Dendritic cell treated with granulocyte-macrophage colony-stimulating factor and Interleukin-4, amounts not matched to agents 40 ng/mL and 50 ng/mL, for 4 days (primary cell): ENCODE data around the gene RAB6B.

Source experiments
- H3K27ac Mint-ChIP-seq: one replicate; pipeline ENCODE4 v1.8.0; 2022; ENCODE audit warnings: mild to moderate bottlenecking, mixed read lengths
- H3K27me3 Mint-ChIP-seq: one replicate; pipeline ENCODE4 v1.8.0; 2022; ENCODE audit warnings: mild to moderate bottlenecking, mixed read lengths
- H3K36me3 Mint-ChIP-seq: one replicate; pipeline ENCODE4 v1.8.0; 2022; ENCODE audit warnings: low read depth, mixed read lengths
- H3K4me1 Mint-ChIP-seq: one replicate; pipeline ENCODE4 v1.8.0; 2022; ENCODE audit warnings: low read depth, mixed read lengths
- H3K4me3 Mint-ChIP-seq: one replicate; pipeline ENCODE4 v1.8.0; 2022; ENCODE audit warnings: mild to moderate bottlenecking, moderate library complexity, mixed read lengths
- H3K9me3 Mint-ChIP-seq: one replicate; pipeline ENCODE4 v1.8.0; 2022; ENCODE audit warnings: mixed read lengths
- intact Hi-C: fragments of 100-400 bp; cut with micrococcal nuclease; formaldehyde crosslinking; loops from one replicate; pipeline ENCODE4 v1.15.0; 2022

RAB6B gene

DNA sequence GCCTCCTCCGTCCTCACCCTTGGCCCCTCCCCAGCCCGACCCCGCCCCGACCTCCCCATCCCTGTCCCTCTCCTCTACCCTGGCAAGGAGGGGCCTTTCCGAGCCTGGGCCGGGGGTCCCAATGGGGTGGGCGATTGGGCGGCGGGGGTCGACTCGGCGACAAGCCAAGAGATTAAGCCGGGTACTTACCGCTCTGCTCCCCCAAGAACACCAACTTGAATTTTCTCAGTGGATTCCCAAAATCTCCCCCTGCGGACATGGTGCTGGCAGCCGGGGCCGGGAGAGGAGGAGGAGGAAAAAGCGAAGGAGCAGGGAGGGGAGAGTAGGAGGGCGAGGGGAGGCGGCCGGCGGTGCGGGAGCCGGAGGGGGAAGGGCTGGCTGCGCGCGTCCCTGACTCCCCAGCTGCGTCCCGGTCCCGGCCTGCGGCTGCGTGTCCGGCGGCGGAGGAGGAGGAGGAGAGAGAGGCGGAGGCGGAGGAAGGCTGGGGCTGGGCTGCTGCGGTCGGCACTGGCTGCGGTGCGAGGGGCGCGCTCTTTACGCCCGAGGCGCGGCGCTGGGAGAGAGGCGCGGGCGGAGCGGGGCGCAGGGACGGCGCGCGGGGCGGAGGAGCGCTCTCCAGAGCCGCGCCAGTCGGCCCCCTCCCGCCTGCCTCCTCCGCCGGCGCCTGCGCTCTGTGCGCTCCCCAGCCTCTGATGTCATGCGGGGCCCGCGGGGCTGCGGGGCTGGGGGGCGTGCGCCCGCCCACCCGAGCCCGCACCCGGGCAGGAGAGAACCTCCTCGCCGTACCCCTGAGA lies at the start of gene RAB6B:
RAB6B (minus strand) TSS at position 675 of the 794 bp plus-strand sequence; CDS start at position 259, 416 bp downstream.
- Mint-ChIP-seq H3K36me3 (no peaks in the 10 kb centered on the region), H3K4me1 (peaks cover 10% of the 10 kb centered on the region), H3K27me3 (peaks cover 62% of the 10 kb centered on the region), H3K27ac (no peak within 1 kb of the TSS), H3K4me3 (peak within 1 kb of the TSS; percentile 56), H3K9me3 (no peaks in the 10 kb centered on the region)
- intact Hi-C loops = no loop called here

DNA sequence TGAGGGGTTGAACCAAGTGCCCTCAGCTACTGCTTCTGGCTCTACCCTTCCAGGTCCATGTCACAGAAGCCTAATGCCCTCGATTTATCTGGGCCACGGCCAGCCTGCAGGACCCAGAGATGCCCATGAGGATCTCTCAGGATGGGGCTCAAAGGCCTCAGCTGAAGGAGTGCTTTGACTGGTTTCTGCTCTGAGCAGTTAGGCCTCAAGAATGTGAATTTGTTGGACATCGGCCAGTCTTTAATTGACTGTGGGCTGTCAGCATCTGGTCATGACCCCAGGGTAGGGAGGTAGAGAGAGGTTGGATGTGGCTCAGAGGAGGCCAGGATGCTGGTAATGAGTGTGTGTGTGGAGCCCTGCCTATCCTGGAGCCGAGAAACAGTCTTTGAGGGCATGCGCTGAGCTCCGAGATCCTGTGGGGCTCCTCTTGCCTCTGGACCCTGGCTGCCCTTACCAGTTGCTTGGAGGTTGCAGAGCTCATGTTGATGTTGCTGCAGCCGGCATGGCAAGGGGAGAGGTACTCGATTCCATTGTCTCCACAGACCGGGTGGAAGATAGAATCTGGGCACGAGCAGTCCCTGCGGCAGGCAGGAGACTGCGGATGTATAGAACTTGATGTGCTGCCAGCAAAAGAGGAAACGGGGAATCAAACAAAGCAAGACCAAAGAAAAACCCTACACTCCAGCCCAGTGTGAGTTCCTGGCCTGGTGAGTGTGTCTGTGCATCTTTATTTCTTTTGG lies 49.1 kb upstream of the RAB6B start:
- Mint-ChIP-seq H3K27me3 (peaks cover 6% of the 10 kb centered on the region), H3K4me3 (no peak overlapping the region), H3K9me3 (no peaks in the 10 kb centered on the region), H3K36me3 (no peaks in the 10 kb centered on the region), H3K4me1 (peaks cover 15% of the 10 kb centered on the region), H3K27ac (no peak overlapping the region)
- intact Hi-C loops = no loop called here

DNA sequence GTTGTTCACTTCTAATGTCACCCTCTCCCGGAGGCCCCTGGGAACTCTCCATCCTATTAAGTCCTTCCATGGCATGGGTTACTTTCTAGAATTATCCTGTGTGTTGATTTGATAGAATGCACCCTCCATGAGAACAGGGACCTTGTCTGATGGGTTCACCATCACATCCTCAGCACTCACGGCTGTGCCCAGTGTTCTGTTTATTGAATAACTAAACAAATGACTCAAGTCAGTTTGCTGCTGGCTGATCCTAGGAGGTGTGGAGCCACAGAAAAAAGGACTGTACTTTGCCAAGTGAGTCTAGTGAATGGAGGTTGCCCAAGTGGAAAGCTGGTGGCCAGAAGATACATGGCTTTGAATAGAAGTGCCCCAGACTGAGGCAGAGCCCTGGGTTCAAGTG lies 48.5 kb upstream of the RAB6B start:
- Mint-ChIP-seq H3K9me3 (no peaks in the 10 kb centered on the region), H3K36me3 (no peaks in the 10 kb centered on the region), H3K27ac (no peak overlapping the region), H3K4me3 (no peak overlapping the region), H3K4me1 (peaks cover 15% of the 10 kb centered on the region), H3K27me3 (peaks cover 6% of the 10 kb centered on the region)
- intact Hi-C loops = no loop called here

DNA sequence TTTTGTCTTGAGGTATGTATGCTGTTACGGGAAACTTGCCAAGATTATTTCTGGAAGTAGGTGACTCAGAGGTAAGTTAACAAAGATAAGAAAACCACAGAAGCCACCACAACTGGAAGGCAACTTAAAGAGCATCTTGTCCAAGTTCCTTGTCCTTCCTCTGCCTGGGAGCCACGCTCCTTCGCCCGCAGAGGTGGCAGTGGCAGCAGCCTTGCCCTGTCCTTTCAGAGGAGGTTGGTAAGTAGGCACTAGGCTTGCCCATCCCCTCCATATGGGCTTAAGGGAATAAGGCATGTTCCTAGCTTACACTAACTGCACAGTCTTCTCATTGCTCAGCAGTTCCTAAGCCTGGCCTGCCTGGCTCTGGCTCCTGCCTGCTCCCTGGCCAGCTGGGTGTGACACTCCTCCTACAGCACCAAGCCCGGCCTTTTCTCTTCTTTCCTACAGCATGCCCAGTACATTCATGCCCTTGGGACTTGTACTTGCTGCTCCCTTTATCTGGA lies 48.0 kb upstream of the RAB6B start:
- intact Hi-C loops = no loop called here
- Mint-ChIP-seq H3K9me3 (no peaks in the 10 kb centered on the region), H3K4me3 (no peak overlapping the region), H3K4me1 (peaks cover 15% of the 10 kb centered on the region), H3K36me3 (no peaks in the 10 kb centered on the region), H3K27ac (no peak overlapping the region), H3K27me3 (peaks cover 6% of the 10 kb centered on the region)

DNA sequence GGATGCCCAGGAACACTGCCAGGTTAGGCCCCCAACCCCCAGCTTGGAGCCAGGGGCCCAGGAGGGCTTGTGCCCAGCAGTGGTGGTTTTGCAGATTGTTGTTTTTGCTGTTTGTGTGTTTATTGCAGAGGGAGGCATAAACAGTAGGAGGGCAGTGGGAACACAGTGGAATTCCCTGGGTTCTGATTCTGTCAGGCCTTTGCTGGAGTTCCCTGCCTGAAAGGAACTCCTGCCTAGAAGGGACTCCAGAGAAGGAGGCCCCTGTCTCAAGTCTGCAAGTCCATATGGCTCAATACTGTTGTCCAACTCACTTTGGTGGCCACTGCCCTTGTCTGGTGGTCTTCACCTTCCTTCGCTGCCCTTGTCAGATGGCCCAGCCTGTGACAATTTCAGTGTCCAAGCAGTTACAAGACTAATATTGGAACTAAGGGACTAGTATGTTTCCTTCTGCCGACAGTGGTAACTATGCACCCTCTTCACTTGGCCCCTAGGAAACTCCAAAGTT lies 47.4 kb upstream of the RAB6B start:
- Mint-ChIP-seq H3K36me3 (no peaks in the 10 kb centered on the region), H3K27ac (no peak overlapping the region), H3K27me3 (peaks cover 6% of the 10 kb centered on the region), H3K9me3 (no peaks in the 10 kb centered on the region), H3K4me1 (peaks cover 15% of the 10 kb centered on the region), H3K4me3 (no peak overlapping the region)
- intact Hi-C loops = no loop called here

DNA sequence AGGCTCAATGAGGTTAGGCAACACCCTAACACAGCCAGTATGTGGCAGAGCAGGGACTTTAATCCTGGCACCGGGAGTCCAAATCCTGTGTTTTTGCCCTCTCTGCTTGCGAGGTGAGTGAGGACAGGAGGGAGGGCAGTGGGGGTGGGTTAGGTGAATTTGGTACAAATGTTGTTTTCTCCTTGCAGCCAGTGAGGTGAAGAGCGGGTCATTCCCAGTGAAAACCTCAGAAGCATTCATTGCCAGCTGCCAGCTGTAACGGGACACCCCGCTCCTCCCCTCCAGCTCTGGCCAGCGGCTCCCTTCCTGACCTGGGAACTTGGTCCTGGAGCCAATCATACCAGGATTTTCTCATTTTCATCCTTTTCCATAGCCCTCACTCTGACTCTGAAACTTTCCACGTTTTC lies 45.7 kb upstream of the RAB6B start:
- Mint-ChIP-seq H3K36me3 (no peaks in the 10 kb centered on the region), H3K27me3 (peaks cover 6% of the 10 kb centered on the region), H3K4me1 (peaks cover 15% of the 10 kb centered on the region), H3K4me3 (no peak overlapping the region), H3K27ac (no peak overlapping the region), H3K9me3 (no peaks in the 10 kb centered on the region)
- intact Hi-C loops = no loop called here

DNA sequence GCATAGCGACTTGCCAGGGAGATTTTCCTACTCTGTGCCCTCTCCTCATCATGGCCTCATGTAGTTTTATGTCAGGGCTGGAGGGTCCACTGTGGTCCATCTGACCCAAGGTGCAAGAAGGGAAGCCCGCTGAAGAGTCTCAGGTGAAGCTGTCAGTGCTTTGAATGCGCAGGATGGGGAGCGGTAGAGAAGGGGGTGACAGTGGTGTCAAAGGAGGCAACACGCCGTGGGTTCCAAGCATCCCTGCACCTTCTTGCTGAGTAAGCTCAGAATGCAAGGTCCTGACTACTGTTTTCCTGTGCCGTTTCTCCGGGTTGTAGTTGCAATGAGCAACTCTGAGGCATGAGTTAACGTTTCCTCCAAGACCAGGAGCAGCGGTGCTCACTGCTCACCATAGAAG lies 44.9 kb upstream of the RAB6B start:
- H3K4me1 Mint-ChIP-seq = peaks cover 15% of the 10 kb centered on the region
- H3K4me3 Mint-ChIP-seq = no peak overlapping the region
- H3K36me3 Mint-ChIP-seq = no peaks in the 10 kb centered on the region
- H3K9me3 Mint-ChIP-seq = no peaks in the 10 kb centered on the region
- H3K27me3 Mint-ChIP-seq = peaks cover 6% of the 10 kb centered on the region
- intact Hi-C loops = no loop called here
- no peak overlapping the region for H3K27ac Mint-ChIP-seq

DNA sequence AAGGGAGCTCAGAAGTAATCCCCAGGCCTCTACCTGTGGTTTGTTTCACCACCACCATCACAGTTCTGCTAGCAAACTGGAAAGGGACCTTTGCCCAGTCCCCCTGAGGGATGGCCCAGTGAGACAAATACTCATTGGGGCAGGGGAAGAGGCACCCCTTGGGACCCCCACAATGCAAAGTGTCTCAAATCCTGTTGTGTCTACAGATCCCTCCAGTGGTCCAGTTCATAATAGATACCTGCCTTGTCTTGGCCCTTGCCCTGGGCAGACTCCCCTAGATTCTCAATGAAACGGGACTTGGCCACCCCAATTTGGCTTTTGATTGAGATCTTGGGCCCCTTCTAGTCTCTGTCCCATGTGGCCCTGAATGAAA lies 43.8 kb upstream of the RAB6B start:
- Mint-ChIP-seq H3K4me3 (no peak overlapping the region), H3K4me1 (peaks cover 15% of the 10 kb centered on the region), H3K36me3 (no peaks in the 10 kb centered on the region), H3K9me3 (no peaks in the 10 kb centered on the region), H3K27me3 (peaks cover 6% of the 10 kb centered on the region), H3K27ac (no peak overlapping the region)
- intact Hi-C loops = no loop called here

DNA sequence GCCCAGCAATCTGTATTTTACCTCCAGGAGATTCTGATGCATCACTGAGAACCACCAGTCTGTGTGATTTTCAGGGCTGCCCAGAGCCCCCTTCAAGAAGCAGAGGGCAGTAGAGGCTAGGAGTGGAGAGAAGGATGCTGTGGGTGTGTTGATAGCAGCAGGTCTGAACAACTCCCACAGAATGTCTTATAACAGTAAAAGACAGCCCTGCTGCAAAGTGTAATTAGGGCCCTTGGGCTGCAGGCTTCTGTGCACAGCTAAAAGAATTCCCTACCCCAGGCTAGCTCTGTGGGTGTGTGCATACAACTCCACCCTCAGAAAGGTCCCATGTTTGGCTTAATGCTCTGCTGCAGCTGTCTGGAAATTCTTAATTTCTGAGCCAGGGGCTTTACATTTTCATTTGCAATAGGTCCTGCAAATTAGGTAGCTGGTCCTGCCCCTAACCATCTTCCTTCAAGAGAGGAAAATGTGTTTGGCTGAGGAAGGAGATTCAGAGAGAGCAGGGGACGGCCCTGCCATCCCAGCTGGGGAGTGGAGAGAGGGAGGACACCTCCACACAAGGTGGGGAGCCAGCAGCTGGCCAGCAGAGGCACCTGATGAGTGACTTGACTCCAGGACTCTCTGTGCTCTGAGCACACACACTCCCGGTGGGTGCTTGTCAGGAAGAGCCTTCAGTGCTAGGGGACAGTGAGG lies 43.2 kb upstream of the RAB6B start:
- peaks cover 12% of the 10 kb centered on the region for H3K4me1 Mint-ChIP-seq

DNA sequence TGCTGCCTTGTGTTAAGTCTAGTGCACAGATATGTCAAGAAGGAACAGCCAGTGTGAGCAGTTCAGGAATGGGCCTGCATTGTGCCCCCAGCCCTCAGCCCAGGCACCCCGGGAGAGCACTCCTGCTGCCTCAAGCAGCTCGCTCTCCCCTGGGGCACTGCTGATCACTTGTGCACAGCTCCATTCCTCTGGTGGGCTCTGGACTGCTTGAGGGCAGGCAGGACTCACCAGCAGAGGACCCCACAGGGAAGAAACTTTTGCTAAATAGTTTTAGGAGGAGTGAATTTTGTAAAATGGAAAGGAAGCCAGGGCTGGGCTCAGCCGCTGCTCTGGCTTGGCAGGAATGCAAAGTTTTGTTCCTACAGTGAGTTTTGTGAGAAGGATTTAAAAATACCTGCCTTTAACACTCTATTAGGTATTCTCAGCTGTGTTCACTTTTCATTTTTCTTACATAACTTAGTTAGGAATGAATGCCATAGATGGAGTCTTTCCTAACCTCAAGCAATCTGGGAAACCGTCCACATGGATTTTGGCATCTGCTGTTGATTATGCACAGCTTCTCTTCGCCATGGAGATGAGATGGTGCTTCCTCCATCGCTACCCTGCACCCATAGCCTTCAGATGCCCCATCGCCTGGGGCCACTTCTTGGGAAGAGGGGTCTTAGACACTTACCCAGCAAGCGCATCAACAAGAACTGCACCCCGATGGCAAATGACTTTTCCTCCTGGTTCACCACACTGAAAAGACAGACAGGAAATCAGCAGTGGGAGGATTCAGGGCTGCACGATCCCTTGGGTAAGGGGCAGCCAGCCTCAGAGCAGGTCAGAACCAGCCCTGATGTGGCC lies 42.3 kb upstream of the RAB6B start:
- Mint-ChIP-seq H3K4me1 (peaks cover 8% of the 10 kb centered on the region), H3K27ac (no peak overlapping the region), H3K36me3 (no peaks in the 10 kb centered on the region), H3K27me3 (peaks cover 4% of the 10 kb centered on the region), H3K4me3 (no peak overlapping the region), H3K9me3 (no peaks in the 10 kb centered on the region)
- intact Hi-C loops = no loop called here

More for the DNA sequence above, 43.2 kb upstream of the RAB6B start:
- intact Hi-C loops = no loop called here
- Mint-ChIP-seq H3K27ac (no peak overlapping the region), H3K36me3 (no peaks in the 10 kb centered on the region), H3K9me3 (no peaks in the 10 kb centered on the region), H3K27me3 (peaks cover 5% of the 10 kb centered on the region), H3K4me3 (no peak overlapping the region)

DNA sequence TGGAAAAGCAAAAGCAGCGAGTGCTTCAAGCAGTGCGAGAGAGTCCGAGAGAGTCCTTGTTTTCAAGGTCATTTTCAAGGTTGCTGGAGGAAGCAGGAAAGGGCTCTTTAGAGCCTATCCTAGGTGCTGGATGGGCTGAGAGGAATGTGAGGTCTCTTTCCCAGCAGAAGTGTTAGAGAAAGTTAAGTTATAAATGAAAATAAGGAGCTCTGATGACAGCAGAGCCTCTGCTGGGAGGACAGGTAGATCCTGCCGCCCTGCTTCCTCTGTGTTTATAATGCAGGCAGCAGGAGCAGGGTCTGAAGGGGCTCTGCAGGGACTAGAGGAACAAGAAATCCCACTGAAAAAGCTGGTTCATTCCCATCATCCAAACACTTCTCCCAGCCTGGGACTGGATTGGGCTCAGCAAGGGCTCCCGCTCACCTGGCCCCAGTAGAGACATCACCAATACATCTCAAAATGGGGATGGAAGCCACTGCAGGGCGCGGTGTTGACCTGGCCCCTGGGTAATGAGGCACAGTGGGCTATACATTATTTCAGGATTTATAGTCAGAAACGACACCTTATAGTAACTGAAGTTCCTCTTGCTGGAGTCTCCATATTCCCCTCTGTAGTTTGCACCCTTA lies 41.5 kb upstream of the RAB6B start:
- no peaks in the 10 kb centered on the region for H3K36me3 Mint-ChIP-seq
- H3K27ac Mint-ChIP-seq = no peak overlapping the region
- intact Hi-C loops = no loop called here
- H3K4me3 Mint-ChIP-seq = no peak overlapping the region
- no peaks in the 10 kb centered on the region for H3K9me3 Mint-ChIP-seq
- no peaks in the 10 kb centered on the region for H3K27me3 Mint-ChIP-seq
- peaks cover under 1% of the 10 kb centered on the region for H3K4me1 Mint-ChIP-seq

DNA sequence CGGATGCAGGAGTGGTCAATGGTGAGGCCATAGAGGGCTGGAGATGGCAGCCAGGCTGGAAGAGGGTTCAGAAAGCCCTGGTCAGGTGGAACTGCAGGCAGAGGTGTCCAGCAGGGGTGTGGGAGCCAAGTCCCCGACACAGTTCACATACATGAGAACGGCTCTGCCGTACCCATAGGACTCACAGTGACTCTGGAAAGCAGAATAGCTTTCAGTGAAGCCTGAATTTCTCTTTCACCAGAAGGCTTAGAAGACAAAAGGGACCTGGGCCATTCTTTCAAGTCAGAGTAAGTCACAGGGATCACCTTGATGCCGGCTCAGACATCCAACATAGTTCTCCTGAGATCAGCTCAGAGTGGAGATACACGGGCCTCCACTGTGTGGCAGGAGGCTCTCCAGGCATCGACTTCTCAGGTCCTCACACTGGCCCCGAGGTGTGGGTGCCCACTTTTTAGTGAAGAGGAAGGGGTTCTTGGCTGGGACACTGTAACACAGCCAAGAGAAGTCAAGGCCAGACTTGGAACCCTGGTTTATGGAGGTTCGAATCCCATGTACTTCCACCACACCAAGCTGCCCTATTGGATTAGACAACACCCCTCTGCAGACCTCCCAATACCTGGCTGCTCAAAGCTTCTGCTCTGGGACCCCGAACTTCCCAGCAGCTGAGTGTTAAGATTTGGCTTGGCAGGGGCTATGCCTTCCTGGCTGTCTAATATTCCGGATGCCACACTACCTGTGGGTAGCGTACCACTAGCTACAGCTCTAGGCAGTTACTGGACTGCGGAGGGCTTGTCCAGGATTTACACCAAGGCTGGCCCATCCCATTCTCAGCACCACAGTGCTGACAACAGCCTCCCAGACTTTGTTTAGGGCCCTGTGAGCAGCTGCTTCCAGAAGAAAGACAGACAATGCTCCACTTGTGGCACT lies 40.4 kb upstream of the RAB6B start:
- intact Hi-C loops = no loop called here
- no peaks in the 10 kb centered on the region for H3K4me1 Mint-ChIP-seq
- no peaks in the 10 kb centered on the region for H3K27me3 Mint-ChIP-seq
- H3K27ac Mint-ChIP-seq = no peak overlapping the region
- H3K4me3 Mint-ChIP-seq = no peak overlapping the region
- H3K36me3 Mint-ChIP-seq = no peaks in the 10 kb centered on the region
- H3K9me3 Mint-ChIP-seq = no peaks in the 10 kb centered on the region
